HG02943 (cell line): ENCODE measurements around the gene DPYSL3.

Experiments
- ATAC-seq: cut with Tn5 transposase; IDR thresholded peaks from one replicate; pipeline ENCODE4 v1.9.1; 2021; ENCODE audit warnings: mild to moderate bottlenecking, low read depth, moderate library complexity; ENCODE audit not compliant: unreplicated experiment

Gene DPYSL3

DNA sequence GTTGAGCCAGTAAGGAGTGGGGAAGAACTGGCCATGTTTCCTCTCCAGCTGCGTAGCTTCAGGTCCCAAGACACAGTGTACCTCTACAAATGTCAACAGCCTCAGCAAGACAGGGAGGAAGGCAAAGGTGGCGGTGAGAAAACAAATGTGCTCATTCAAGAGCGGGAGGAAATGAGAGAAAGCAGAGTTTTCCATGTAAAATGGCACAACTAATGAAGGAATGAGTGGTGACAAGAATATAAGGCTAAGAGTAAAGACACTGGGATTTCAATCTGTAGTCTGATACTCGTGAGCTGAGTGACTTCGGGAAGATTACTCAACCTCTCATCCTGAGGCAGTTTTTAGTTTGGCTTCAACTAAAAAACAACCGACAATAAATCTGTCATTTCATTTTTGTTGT, 67.6 kb downstream of the DPYSL3 start:
- no peak for ATAC-seq

GRCh38 chr5:147441191-147441695, 68.6 kb downstream of the DPYSL3 start:
- no peak for ATAC-seq

GRCh38 chr5:147439254-147439653, 70.6 kb downstream of the DPYSL3 start:
- ATAC-seq = no peak

GRCh38 chr5:147437161-147437596, 72.7 kb downstream of the DPYSL3 start:
- no peak for ATAC-seq

DNA sequence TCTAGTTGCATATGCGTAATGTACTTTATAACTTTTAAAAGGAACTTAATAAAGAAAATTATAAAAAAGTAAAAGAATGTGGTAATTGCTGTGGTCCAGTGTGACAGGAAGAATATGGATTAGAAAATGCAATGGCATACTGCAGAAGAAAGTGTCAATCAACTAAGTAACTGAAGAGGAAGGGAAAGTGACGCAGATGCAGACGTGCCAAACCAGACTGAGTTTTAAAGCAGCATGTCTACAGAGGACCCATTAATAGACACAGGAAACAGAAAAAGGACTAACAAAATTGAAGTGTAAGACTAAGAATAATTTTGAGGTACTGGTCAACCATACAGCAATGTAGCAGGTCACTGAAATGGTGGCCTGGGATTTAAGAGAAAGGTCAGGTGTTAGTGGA, 73.3 kb downstream of the DPYSL3 start:
- ATAC-seq = no peak

GRCh38 chr5:147434049-147434448, 75.8 kb downstream of the DPYSL3 start:
- no peak for ATAC-seq

- ATAC-seq = no peak
Observed at GRCh38 chr5:147432323-147432722, 77.5 kb downstream of the DPYSL3 start.

DNA sequence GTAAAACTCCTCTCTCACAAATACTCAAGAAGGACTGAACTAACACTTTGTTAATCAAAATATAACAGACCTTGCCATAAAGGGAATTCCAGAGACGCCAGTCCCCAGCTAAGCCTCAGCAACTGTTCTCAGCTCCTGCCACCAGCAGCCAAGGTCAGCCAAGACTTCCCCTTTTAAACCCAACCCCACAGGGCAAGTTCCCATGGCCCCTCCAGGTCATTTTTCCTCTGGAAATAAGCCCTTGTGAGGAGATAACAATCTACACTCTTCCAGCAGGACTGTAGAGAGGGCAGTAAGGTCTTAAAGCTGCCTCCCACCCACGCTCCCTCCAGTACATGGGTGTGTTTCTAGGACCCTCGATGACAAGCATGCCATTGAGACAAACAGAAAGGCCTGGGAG, 78.3 kb downstream of the DPYSL3 start:
- no peak for ATAC-seq

- ATAC-seq = no peak
Observed at GRCh38 chr5:147430628-147431027, 79.2 kb downstream of the DPYSL3 start.

DNA sequence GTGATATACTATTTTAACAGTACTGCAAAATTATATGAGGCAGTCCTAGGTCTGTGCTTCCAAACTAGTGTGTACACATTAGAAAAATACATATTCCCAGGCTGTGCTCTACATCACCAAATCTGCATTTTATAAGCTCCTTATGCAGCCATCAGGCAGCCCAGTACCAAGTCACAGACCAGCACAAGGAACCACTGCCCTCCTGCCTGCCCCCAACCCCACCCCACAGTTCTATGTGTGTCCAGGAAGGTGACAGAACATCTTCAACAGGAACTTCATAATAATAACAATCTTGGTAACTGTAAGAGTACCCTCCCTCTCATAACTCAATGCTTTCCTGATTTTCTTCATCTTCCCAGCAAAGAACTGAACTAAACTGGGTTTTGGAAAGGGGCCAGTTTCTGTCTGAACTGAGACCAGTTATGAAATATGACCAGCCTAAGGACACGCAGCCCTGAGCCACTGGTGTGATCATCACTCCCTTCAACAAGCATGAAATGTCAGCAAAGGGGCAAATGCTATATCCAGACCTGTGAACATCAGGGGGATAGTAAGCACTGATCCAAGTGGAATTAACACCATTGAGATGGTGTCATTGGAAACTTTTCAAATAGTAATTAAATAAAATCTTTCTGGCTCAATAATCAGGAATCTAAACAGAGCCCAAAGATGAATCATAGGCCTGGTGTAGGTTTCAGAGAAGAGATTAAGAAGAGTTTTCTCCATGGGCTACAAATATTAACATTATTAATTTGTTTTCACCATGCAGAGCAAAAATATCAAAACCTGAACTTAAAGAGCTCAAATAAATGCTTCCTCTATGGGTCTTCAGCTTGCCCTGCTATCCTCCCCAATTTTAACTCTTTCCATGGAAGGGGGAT, 82.1 kb downstream of the DPYSL3 start:
- no peak for ATAC-seq

DNA sequence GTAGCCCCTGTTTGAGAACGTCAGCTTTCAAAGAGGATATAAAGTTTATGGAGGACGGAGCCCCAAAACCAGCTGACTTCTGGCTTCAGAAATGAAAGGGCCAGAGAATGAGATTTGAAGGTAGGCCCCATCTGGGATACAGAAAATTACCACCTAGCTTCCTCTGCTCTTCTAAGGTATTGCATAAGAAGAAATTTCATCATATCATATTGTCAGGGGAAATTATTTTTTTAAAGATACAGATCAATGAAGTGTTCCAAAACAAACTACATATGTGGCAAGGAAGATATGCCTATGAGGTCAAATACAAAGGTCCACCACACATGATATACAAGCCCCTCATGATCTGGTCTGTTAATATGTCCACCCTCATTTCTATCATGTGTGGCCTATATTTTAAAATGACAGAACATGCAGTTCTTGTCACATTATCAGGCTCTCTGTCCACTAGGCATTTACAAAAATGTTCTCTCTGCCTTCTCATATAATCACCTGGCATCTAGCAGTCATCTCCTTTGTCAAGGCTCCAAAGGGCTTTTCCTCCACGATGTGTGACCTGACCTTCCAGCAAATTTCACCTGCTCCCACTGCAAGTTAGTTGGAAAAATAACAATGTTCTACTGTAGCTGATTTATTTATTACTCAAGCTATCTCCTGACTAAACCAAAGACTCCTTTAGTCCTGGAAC, 83.1 kb downstream of the DPYSL3 start:
- ATAC-seq = no peak

GRCh38 chr5:147418613-147419012, 91.3 kb downstream of the DPYSL3 start:
- ATAC-seq = no peak

GRCh38 chr5:147417135-147417813, 92.6 kb downstream of the DPYSL3 start:
- ATAC-seq = no peak

DNA sequence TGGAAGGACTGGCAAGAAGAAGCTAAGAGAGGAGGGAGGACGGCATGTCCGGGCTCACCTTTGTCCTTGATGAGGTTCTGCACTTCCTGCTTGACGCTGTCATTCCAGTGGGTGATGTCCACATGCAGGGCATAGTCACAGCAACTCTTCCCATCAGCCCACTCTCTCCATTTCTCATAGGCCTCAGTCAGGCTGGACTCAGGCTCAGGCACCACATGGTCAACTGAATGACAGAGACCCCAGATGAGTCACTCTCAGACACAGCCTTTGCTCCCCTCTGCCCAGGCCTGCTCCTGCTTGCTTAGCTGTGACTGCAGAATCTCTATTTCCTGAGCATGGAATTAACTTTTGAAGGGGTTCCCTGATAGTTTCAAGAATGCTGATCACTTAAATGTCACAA, 94.2 kb downstream of the DPYSL3 start:
- no peak for ATAC-seq

- no peak for ATAC-seq
Observed at GRCh38 chr5:147413266-147413665, 96.6 kb downstream of the DPYSL3 start.

DNA sequence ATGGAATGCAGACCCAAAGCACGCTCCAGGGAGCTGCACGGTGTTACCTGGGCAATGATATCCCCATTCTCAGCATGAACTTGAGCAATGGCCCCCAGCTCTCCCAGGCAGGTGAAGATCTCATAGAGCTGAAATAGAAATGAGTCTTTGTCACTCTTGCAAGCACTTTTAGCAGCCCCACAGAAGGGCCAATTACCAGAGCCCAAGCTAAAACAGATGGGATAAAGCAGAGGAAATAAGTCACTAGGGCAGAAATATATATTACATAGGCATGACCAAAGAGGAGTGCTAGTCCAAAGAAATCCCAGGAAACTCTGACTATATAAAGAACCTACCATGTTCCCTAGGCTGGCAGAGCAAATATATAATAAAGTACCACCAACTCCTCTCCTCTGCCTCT, 97.3 kb downstream of the DPYSL3 start:
- no peak for ATAC-seq

- ATAC-seq = no peak
Observed at GRCh38 chr5:147411359-147412319, 98.2 kb downstream of the DPYSL3 start.

GRCh38 chr5:147410496-147411358, 99.1 kb downstream of the DPYSL3 start:
- ATAC-seq = no peak

DNA sequence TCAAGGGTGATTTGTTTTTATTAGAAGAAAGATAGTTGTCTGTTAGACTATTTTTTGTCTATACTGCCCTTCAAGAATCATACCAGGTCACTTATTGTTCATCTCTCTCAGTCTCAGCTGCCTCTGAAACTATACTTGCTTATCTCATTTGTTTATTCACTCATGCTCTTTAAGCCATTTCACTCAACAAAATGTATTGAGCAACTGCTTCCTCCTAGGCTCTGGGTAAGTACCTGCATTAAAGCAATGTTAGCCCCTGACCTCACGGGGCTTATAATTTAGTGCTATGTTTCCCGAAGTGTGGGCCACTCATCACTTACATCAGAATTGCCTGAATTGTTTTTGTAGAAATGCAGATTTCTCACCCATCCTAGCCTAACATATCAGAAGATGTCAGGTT, 100.9 kb downstream of the DPYSL3 start:
- no peak for ATAC-seq
